ENCODE results near the gene GJB1. TPM values are rescaled to one million over a fixed set of nuclear protein-coding genes. Genes with fewer than 3 reads are reported as not detected.

Gene GJB1
- total and polyA plus RNA-seq, 9 of the 15 experiments (the other 6 are each of a cell fraction or from before 2014, with no cell fraction given): 0.11 TPM; not detected in 8

DNA sequence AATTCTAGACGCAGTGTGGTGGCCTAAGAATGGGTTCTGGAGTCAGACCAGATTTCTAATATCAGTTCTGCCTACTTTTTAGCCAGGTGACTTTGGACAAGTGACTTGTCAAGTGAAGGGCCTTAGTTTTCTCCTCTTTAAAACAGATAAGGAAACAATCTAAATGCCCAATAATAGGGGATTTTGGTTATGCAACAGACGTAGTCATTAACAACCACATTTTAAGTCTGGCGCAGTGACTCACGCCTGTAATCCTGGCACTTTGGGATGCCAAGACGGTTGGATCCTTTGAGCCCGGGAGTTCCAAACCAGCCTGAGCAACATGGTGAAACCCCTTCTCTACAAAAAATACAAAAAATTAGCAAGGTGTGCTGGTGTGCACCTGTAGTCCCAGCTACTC lies 33.0 kb downstream of the GJB1 start (continued):
- TF ChIP-seq ZHX1 (conservative IDR thresholded peaks at IDR 0.05; ENCODE audit: low read length) (no peak), ZNF507 (tag; conservative IDR thresholded peaks at IDR 0.05) (no peak)

DNA sequence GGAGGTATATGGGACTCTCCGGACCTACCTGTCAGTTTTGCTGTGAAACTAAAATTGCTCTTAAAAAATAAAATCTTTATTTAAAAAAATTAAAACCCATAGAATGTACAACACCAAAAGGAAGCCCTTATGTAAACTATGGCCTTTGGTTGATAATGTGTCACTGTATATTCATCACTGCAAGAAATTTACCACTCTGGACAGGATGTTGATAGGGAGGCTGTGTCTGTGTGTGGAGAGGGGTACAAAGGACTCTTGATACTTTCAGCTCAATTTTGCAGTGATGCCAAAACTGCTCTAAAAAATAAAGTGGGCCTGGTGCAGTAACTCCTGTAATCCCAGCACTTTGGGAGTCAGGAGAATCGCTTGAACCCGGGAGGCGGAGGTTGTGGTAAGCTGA lies 33.8 kb downstream of the GJB1 start:
- DNase-seq (ENCODE audit: extremely low read depth in 1 of 4, low spot score in 3 of 4) (peak in 1 of 4 experiments; percentile 0), ATAC-seq (no peak), FAIRE-seq (no peak)
- Histone ChIP-seq H3K4me2 (ENCODE audit: insufficient read depth, low read length) (no peak overlapping the region), H2AFZ (ENCODE audit: low read depth, low read length) (no peak overlapping the region), H3K79me2 (ENCODE audit: control insufficient read depth, insufficient read depth, low read length) (peaks cover 17% of the 10 kb centered on the region), H3K27me3 (ENCODE audit: control insufficient read depth in 2 of 2, insufficient read depth in 2 of 2, low read length in 2 of 2) (no peaks in the 10 kb centered on the region), H3K27ac (ENCODE audit: extremely low read depth, low read depth, low read length) (no peak overlapping the region), H3K4me3 (no peak overlapping the region), H3K4me1 (replicated peaks in 1 of 2; ENCODE audit: control insufficient read depth in 2 of 2, insufficient read depth in 2 of 2, low read length in 2 of 2) (peaks cover 23% of the 10 kb centered on the region in 2 experiments; a peak in 4 of 5 replicates), H4K20me1 (replicated peaks; ENCODE audit: control insufficient read depth, insufficient read depth, low read length) (no peaks in the 10 kb centered on the region), H3K36me3 (ENCODE audit: control insufficient read depth, insufficient read depth, low read length) (no peaks in the 10 kb centered on the region), H3K9me3 (replicated peaks; ENCODE audit: control insufficient read depth, insufficient read depth, low read depth, low read length) (no peaks in the 10 kb centered on the region), H3K9ac (ENCODE audit: insufficient read depth in 1 of 2, low read depth in 2 of 2, low read length in 2 of 2) (no peak overlapping the region), H3K9me1 (ENCODE audit: control insufficient read depth, insufficient read depth, low read length) (no peaks in the 10 kb centered on the region)
- intact Hi-C loops (cut with micrococcal nuclease): no loop called here
- no TSS peak for BruUV-seq (replicated peaks)
- POLR2A ChIA-PET: no interaction called here
- 100% methylated on average over 1 of the region's 4 CpGs for WGBS (ENCODE audit: insufficient coverage, low coverage, missing lambda C conversion rate)
- CTCF ChIA-PET (ENCODE audit: low intra/inter-chr PET ratio): no interaction called here
- in situ Hi-C loops (cut with MboI): no loop called here
- TF ChIP-seq, protein P1, sequence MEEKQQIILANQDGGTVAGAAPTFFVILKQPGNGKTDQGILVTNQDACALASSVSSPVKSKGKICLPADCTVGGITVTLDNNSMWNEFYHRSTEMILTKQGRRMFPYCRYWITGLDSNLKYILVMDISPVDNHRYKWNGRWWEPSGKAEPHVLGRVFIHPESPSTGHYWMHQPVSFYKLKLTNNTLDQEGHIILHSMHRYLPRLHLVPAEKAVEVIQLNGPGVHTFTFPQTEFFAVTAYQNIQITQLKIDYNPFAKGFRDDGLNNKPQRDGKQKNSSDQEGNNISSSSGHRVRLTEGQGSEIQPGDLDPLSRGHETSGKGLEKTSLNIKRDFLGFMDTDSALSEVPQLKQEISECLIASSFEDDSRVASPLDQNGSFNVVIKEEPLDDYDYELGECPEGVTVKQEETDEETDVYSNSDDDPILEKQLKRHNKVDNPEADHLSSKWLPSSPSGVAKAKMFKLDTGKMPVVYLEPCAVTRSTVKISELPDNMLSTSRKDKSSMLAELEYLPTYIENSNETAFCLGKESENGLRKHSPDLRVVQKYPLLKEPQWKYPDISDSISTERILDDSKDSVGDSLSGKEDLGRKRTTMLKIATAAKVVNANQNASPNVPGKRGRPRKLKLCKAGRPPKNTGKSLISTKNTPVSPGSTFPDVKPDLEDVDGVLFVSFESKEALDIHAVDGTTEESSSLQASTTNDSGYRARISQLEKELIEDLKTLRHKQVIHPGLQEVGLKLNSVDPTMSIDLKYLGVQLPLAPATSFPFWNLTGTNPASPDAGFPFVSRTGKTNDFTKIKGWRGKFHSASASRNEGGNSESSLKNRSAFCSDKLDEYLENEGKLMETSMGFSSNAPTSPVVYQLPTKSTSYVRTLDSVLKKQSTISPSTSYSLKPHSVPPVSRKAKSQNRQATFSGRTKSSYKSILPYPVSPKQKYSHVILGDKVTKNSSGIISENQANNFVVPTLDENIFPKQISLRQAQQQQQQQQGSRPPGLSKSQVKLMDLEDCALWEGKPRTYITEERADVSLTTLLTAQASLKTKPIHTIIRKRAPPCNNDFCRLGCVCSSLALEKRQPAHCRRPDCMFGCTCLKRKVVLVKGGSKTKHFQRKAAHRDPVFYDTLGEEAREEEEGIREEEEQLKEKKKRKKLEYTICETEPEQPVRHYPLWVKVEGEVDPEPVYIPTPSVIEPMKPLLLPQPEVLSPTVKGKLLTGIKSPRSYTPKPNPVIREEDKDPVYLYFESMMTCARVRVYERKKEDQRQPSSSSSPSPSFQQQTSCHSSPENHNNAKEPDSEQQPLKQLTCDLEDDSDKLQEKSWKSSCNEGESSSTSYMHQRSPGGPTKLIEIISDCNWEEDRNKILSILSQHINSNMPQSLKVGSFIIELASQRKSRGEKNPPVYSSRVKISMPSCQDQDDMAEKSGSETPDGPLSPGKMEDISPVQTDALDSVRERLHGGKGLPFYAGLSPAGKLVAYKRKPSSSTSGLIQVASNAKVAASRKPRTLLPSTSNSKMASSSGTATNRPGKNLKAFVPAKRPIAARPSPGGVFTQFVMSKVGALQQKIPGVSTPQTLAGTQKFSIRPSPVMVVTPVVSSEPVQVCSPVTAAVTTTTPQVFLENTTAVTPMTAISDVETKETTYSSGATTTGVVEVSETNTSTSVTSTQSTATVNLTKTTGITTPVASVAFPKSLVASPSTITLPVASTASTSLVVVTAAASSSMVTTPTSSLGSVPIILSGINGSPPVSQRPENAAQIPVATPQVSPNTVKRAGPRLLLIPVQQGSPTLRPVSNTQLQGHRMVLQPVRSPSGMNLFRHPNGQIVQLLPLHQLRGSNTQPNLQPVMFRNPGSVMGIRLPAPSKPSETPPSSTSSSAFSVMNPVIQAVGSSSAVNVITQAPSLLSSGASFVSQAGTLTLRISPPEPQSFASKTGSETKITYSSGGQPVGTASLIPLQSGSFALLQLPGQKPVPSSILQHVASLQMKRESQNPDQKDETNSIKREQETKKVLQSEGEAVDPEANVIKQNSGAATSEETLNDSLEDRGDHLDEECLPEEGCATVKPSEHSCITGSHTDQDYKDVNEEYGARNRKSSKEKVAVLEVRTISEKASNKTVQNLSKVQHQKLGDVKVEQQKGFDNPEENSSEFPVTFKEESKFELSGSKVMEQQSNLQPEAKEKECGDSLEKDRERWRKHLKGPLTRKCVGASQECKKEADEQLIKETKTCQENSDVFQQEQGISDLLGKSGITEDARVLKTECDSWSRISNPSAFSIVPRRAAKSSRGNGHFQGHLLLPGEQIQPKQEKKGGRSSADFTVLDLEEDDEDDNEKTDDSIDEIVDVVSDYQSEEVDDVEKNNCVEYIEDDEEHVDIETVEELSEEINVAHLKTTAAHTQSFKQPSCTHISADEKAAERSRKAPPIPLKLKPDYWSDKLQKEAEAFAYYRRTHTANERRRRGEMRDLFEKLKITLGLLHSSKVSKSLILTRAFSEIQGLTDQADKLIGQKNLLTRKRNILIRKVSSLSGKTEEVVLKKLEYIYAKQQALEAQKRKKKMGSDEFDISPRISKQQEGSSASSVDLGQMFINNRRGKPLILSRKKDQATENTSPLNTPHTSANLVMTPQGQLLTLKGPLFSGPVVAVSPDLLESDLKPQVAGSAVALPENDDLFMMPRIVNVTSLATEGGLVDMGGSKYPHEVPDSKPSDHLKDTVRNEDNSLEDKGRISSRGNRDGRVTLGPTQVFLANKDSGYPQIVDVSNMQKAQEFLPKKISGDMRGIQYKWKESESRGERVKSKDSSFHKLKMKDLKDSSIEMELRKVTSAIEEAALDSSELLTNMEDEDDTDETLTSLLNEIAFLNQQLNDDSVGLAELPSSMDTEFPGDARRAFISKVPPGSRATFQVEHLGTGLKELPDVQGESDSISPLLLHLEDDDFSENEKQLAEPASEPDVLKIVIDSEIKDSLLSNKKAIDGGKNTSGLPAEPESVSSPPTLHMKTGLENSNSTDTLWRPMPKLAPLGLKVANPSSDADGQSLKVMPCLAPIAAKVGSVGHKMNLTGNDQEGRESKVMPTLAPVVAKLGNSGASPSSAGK (IDR thresholded peaks at IDR 0.05): no peak
- TF ChIP-seq PHB (CRISPR knock-in tag; IDR thresholded peaks at IDR 0.05) (no peak), PCBP1 (IDR thresholded peaks at IDR 0.05; ENCODE audit: low read depth, low read length, poor library complexity, severe bottlenecking) (no peak), ZC3H11A (IDR thresholded peaks at IDR 0.05; ENCODE audit: low read depth, low read length) (no peak), MBD2 (IDR thresholded peaks at IDR 0.05; ENCODE audit: borderline replicate concordance, low read depth) (no peak), DACH1 (IDR thresholded peaks at IDR 0.05; ENCODE audit: partially characterized antibody) (no peak)

All from K562 (cell line).